ENCODE data around the gene STIP1. TPM values are rescaled to one million over a fixed set of nuclear protein-coding genes. Genes with fewer than 3 reads are reported as not detected.

Gene STIP1
- total RNA-seq, 1 experiment from 2014 or later = 299 TPM

DNA sequence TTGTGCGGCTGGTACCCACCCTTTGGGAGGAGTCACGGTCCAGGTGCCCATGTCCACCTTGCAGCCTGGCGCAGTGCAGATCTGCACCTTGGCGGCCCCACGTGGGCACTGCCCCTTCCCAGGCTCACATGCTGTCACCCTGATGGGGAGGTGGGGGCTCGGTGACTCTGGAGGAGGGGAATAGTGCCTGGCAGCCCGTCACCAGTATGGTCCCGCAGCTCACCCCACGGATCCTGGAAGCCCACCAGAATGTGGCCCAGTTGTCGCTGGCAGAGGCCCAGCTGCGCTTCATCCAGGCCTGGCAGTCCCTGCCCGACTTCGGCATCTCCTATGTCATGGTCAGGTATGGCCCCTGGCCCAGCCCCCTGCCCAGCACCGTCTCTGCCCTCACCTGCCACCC is 34.8 kb downstream of the STIP1 start:
- ChIA-PET POLR2A (ENCODE audit: unreplicated experiment) (interaction anchor here (0.8 kb wide), 1 partner anchor 15 kb away, joined by 5 read pairs; no protein-coding TSS in a partner anchor), CTCF (no interaction called here)
- Histone ChIP-seq H3K9me2 (ENCODE audit: insufficient read depth) (no peaks in the 10 kb centered on the region), H3K79me2 (ENCODE audit: low read depth) (peaks cover 12% of the 10 kb centered on the region), H4K20me1 (ENCODE audit: insufficient read depth) (no peaks in the 10 kb centered on the region; the same call in 1 of the 2 replicates), H3K36me3 (ENCODE audit: low read depth) (no peaks in the 10 kb centered on the region), H3K27ac (no peak overlapping the region), H3K4me1 (replicated peaks; ENCODE audit: insufficient read depth) (peaks cover 8% of the 10 kb centered on the region), H3K4me2 (no peak overlapping the region), H3K9me3 (ENCODE audit: insufficient read depth, low read depth) (no peaks in the 10 kb centered on the region), H3K27me3 (ENCODE audit: insufficient read depth, low read depth) (no peaks in the 10 kb centered on the region), H3K4me3 (no peak overlapping the region), H2AFZ (no peak overlapping the region), H3F3A (ENCODE audit: insufficient read depth, low read depth) (peaks cover 26% of the 10 kb centered on the region)
- TF ChIP-seq, protein P1, sequence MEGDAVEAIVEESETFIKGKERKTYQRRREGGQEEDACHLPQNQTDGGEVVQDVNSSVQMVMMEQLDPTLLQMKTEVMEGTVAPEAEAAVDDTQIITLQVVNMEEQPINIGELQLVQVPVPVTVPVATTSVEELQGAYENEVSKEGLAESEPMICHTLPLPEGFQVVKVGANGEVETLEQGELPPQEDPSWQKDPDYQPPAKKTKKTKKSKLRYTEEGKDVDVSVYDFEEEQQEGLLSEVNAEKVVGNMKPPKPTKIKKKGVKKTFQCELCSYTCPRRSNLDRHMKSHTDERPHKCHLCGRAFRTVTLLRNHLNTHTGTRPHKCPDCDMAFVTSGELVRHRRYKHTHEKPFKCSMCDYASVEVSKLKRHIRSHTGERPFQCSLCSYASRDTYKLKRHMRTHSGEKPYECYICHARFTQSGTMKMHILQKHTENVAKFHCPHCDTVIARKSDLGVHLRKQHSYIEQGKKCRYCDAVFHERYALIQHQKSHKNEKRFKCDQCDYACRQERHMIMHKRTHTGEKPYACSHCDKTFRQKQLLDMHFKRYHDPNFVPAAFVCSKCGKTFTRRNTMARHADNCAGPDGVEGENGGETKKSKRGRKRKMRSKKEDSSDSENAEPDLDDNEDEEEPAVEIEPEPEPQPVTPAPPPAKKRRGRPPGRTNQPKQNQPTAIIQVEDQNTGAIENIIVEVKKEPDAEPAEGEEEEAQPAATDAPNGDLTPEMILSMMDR (conservative IDR thresholded peaks at IDR 0.05) = no peak
- no peak for TF ChIP-seq EZH2 (IDR thresholded peaks at IDR 0.05; ENCODE audit: low read depth)
- intact Hi-C loops (cut with micrococcal nuclease; ENCODE audit: unreplicated experiment) = no loop called here
- DNase-seq = no peak
- BruUV-seq (replicated peaks) = no TSS peak

DNA sequence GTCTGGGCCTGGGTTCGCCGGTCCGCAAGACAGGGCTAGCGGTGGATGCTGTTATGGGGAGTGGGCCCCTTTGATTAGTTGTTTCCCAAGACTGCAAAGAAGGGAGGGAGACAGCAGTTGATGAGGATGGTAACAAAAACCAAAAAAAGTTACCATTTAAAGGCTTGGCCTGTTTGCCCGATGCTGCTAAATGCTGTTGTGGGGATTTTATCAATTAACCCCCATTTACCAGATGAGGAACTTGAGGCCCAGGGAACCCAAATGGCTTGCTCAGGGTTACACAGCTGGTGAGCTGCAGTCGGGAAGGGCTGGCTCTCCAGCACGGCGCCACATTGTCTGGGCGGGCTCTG is 36.7 kb downstream of the STIP1 start:
- POLR2A ChIA-PET (ENCODE audit: unreplicated experiment) = no interaction called here
- no peaks in the 10 kb centered on the region for H3K9me2 ChIP-seq (ENCODE audit: insufficient read depth)
- no peak for DNase-seq
- H3K4me3 ChIP-seq = no peak overlapping the region
- TF ChIP-seq, protein P1 (conservative IDR thresholded peaks at IDR 0.05) = no peak
- TF ChIP-seq EZH2 (IDR thresholded peaks at IDR 0.05; ENCODE audit: low read depth) = no peak
- no TSS peak for BruUV-seq (replicated peaks)
- intact Hi-C loops (cut with micrococcal nuclease; ENCODE audit: unreplicated experiment) = no loop called here
- peaks cover 27% of the 10 kb centered on the region for H3K79me2 ChIP-seq (ENCODE audit: low read depth)
- peaks cover 3% of the 10 kb centered on the region for H4K20me1 ChIP-seq (ENCODE audit: insufficient read depth)
- no peak overlapping the region for H2AFZ ChIP-seq
- H3K27ac ChIP-seq = no peak overlapping the region
- CTCF ChIA-PET = interaction anchor here (0.6 kb wide), 1 partner anchor 277 kb away, joined by 6 read pairs; no protein-coding TSS in a partner anchor
- H3K4me1 ChIP-seq (replicated peaks; ENCODE audit: insufficient read depth) = peaks cover 15% of the 10 kb centered on the region
- peaks cover 19% of the 10 kb centered on the region for H3F3A ChIP-seq (ENCODE audit: insufficient read depth, low read depth)
- no peaks in the 10 kb centered on the region for H3K27me3 ChIP-seq (ENCODE audit: insufficient read depth, low read depth)
- no peak overlapping the region for H3K4me2 ChIP-seq
- H3K9me3 ChIP-seq (ENCODE audit: insufficient read depth, low read depth) = no peaks in the 10 kb centered on the region
- no peaks in the 10 kb centered on the region for H3K36me3 ChIP-seq (ENCODE audit: low read depth)

DNA sequence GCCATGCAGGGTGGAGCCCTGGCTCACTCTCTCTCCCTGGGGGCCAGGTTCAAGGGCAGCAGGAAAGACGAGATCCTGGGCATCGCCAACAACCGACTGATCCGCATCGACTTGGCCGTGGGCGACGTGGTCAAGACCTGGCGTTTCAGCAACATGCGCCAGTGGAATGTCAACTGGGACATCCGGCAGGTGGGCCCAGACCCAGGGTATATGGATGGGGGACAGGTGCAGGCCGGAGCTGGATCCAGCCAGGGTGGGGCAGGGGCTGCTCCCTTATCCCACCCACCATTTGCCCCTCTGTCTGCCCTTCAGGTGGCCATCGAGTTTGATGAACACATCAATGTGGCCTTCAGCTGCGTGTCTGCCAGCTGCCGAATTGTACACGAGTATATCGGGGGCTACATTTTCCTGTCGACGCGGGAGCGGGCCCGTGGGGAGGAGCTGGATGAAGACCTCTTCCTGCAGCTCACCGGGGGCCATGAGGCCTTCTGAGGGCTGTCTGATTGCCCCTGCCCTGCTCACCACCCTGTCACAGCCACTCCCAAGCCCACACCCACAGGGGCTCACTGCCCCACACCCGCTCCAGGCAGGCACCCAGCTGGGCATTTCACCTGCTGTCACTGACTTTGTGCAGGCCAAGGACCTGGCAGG is 37.2 kb downstream of the STIP1 start:
- ChIA-PET POLR2A (ENCODE audit: unreplicated experiment) (no interaction called here), CTCF (interaction anchor here (0.6 kb wide), 2 partner anchors 133 to 277 kb away, joined by 6 to 7 read pairs; no protein-coding TSS in a partner anchor)
- H2AFZ ChIP-seq = no peak overlapping the region
- H3F3A ChIP-seq (ENCODE audit: insufficient read depth, low read depth) = peaks cover 19% of the 10 kb centered on the region
- H3K4me3 ChIP-seq = no peak overlapping the region
- H3K9me2 ChIP-seq (ENCODE audit: insufficient read depth) = no peaks in the 10 kb centered on the region
- DNase-seq = no peak
- peaks cover 20% of the 10 kb centered on the region for H3K4me1 ChIP-seq (replicated peaks; ENCODE audit: insufficient read depth)
- no peak overlapping the region for H3K4me2 ChIP-seq
- no peak overlapping the region for H3K27ac ChIP-seq
- intact Hi-C loops (cut with micrococcal nuclease; ENCODE audit: unreplicated experiment) = no loop called here
- H3K36me3 ChIP-seq (ENCODE audit: low read depth) = no peaks in the 10 kb centered on the region
- peaks cover 32% of the 10 kb centered on the region for H3K79me2 ChIP-seq (ENCODE audit: low read depth)
- peaks cover 3% of the 10 kb centered on the region for H4K20me1 ChIP-seq (ENCODE audit: insufficient read depth)
- BruUV-seq (replicated peaks) = no TSS peak
- no peaks in the 10 kb centered on the region for H3K27me3 ChIP-seq (ENCODE audit: insufficient read depth, low read depth)
- H3K9me3 ChIP-seq (ENCODE audit: insufficient read depth, low read depth) = no peaks in the 10 kb centered on the region
- TF ChIP-seq EZH2 (IDR thresholded peaks at IDR 0.05; ENCODE audit: low read depth) = no peak
- TF ChIP-seq, protein P1 (conservative IDR thresholded peaks at IDR 0.05) = no peak
